GM18868 (cell line): ENCODE data around the gene TRABD2B.

ENCODE experiments used
- ATAC-seq: cut with Tn5 transposase; IDR thresholded peaks from one replicate; pipeline ENCODE4 v1.9.1; 2021; ENCODE audit warnings: mild to moderate bottlenecking, moderate library complexity; ENCODE audit not compliant: unreplicated experiment

Gene TRABD2B

DNA sequence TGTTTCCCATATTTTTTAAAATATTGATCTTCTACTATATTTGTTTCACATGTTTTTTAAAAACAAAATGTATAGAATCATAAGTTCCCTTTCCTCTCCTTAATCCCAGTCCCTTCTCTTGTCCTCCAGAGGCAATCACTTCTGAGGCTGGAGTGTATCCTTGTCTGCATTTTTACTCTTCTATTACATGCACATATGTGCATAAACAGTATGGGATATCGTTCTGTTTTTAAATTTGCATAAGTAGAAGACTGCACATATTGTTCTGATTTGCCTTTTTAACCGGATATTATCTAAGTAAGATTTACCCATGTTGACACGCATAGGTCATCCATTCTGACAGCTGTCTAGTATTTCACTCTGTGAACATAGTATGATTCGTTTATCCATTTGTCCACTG is 142.0 kb downstream of the TRABD2B start:
- ATAC-seq: no peak

DNA sequence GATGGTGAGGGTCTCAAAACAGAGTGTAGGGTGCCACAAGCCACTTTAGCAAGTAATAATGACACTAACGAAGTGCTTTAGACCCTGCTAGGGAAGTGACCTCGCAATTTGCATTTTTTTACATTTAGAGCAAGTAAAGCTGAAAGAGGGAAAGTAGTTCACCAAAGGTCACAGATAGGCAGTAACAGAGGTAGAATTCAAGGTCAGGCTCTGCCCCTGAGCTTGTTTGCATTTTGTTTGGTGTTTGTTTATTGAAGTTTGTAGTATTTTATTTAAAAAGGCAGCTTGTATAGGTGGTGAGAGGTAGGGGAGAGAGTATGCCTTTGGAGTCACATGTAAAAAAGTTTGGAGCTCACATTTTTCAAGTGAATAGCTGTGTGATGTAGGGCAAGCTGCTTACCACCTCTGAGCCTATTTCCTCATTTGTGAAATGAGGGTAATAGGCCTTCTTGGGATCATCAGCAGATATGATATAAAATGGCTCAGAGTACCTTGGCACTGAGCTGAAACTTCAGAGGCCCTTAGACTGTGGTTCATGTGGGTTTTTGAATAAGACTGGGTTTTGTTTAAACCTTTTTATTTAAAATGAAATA is 142.5 kb downstream of the TRABD2B start:
- no peak for ATAC-seq

DNA sequence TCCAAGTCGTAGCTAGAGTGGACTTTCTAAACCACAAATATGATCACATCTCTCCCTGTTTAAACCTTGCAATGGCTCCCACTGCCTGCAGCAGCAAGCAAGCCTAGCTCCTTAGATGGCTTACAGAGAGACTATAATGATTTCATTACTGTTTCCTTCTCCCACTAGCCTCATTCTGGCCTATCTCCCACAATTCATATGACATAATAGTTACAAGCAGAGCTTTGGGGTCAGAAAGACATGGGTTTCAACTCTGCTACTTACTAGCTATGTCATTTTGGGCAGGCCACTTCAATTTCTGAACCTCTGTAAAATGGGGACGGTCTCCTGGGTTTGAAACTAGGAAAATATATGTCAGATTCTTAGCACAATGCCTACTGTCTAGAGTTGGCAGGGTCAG is 143.3 kb downstream of the TRABD2B start:
- ATAC-seq: no peak

DNA sequence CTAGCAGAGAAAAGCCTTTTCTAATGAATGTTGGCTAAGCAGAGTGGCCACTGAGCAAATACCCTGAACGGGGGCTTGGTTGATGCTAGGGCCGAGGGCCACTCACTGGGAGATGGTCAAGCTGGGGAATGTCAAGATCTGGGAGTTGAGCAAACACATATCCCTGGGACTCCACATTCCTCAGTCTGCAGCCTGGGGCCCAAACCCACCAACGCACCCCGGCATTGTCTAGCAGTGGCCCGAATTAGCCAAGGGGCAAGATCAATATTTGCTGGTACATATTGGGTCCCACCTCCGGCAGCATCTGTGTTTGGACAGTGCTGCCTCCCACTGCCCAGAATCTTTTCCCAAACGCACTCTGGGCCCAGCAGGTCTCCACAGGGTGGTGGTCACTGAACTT is 144.1 kb downstream of the TRABD2B start:
- ATAC-seq: no peak

DNA sequence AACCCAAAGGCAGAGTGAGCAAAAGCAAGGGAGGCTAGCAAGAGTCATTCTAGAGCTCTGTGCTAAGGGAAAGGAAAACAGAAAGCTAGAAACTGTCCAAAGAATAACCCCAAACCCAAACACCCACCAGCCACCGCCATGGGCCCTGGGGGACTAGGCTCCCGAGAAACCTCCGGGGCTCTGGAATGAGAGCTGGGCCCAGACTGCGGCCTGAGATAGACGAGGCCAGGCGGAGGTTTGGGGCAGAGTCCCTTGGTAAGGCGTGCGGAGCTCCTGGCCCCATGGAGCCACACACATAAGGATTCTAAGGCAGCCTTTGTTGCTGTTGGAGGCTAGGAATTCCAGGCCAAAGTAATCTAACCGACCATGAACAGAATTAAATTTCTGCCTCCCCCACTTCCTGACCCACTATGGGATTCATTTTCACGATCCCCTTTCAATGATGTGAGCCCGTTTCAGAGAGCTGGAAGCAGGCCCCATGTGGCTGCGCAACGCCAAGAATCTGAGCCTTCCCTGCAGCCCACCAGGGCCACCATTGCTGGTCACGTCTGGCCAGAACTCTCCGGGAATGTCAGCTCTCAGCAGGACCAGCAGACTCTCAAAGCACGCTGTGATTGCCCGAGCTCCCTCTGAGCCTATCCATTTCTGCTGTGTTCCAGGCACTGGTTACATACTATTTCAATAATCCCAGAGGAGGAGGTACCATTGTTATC is 145.0 kb downstream of the TRABD2B start:
- ATAC-seq: no peak

DNA sequence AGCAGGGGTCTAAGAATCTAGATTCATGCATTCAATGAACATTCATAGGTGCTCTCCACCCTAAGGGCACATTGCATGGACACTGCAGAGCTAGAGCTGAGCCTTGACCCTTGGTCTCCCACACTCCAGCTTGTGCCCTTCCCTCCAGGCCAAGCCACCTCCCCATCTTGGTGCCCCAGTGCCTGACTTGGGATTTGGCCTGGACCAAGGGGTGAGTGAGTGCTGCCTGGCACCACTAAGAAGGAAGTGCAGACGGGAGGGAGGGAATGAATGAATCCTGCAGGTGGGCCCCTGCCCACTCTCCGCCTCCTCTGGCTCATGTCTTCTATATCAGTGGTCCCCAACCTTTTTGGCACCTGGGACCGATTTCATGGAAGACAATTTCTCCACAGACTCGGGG is 146.7 kb downstream of the TRABD2B start:
- no peak for ATAC-seq

DNA sequence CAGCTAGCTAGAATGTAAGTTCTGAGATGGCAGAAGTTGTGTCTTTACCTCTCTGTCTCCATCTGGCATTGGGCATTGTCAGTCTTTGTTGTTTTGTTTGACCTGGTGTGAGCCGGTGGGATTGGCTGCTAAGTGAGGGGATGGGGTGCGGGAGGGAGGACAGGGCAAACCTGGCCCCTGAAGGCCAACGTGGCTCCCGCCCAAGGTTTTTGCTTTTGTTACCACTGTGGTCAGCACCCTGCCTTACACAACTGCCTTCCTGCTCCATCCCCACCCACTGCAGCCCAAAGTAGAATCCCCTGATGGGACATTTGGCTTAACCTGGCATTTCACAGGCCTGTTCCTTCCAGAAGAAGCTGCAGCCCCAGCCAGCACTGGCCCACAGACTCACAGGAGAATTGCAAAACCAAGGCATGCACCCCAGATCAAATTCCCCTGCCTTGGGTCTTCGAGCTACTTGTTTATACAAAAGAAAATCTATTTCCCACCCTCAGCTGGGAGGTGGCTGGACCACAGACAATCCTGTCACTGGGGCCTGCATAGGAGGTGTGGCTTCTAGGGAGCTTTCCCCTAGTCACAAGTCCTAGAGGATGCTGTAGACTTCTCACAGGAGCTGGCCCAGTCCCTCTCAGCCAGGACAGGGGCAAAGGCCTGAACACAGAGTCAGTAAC is 147.5 kb downstream of the TRABD2B start:
- no peak for ATAC-seq

DNA sequence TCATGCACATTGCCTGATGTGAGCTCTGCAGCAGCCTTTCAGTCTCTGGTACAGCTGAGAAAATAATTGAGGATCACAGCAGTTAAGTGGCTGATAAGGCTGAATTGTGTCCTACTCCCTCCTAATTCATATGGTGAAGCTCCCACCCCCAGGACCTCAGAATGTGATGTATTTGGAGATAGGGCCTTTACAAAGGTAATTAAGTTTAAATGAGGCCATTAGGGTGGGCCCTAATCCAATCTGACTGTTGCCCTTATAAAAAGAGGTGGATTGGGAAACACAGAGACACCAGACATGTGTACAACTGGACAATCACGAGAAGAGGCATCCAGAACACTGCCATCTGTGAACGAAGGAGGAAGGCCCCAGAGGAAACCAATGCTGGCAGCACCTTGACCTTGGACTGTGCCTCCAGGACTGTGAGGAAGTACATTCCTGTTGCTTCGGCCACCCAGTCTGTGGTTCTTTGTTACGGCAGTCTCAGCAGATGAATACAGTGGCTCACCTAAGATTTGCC is 148.1 kb downstream of the TRABD2B start:
- no peak for ATAC-seq

DNA sequence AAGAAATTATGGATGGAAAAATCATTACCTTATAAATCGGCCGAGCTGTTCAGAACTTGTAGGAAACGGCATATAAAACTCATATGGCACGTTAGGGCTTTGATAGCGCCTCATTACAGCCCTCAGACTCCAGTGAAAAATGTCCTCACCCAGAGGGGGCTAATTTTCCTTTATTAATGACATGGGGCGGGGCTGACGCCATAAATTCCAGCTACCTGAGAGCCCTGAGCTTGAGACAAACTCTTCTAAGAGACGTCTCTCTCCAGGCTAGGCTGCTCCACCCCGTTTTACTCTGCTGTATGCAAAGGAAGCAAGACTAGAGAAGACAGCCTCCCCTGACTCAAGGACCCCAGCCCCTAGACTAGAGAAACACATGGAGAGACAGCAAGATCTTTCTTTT is 149.4 kb downstream of the TRABD2B start:
- no peak for ATAC-seq

DNA sequence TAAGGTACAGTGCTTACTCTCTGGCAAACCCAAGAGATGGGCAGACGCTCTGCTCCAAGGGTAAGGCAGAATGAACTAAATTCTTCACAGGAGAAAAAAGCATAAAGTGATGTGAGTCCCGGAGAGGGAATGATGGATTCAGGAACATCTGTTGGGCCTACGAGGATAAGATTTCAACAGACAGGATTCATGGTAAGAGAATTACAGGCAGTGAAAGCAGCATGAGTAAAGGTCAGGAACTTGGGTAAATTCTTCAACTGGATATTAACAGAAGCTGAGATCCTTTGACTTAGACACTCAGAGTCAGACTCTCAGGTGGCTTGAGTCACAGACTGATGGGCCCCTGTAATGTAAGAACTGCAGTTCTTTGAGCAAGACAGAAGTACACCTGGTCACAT is 152.6 kb downstream of the TRABD2B start:
- no peak for ATAC-seq

DNA sequence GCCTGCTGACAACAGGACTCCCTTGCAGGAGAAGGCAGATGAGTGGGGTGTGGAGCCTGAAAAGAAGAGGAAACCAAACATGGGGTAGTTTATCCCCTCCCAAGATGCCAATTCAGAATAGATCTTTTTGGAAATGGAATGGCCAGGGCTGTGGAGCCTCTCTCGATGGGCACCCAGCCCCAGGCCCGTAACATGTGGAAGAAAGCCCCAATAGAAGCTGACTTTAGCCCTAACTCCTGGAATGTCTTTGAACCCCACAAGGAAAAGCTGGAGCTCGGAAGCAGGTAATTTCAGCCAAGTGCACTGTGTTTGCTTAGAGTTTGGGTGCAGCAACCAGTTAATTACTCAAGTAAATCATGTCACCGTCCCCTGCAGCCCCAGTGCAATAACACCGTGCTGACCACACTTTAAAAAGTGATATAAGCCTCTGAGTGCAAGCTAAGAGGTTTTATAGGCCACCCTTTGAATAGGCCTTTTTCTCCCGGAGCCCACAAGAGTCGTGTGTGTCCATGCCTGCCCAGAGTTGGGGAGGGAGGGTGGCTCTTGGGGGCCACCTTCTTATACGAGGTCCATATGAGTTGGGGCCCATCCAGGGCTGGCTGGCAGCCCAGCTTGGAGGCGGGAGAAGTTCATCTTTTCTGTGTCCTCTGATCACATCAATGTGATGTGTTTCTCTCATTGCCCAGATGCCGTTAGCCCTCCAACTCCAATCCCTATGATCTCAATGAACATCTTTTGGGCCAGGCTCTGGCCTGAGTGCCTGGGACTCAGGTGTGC is 153.2 kb downstream of the TRABD2B start:
- no peak for ATAC-seq

DNA sequence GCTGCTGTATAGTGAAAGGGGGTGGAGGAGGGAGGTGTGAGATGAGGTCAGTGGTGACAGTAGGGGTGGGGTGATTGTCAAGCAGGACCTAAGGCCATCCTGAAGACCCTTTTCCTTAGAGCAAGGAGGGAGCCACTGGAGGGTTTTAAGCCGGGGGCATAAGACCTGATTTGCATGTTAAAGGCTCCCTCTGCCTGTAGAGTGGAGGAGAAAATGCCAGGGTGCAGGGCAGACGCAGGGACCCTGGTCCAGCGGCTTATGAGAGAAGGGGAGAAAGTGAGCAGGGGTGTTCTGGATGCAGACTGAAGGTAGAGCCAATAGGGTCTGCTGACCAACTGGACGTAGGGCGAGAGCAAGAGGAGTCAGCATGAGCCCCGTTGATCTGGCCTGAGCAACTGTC is 154.1 kb downstream of the TRABD2B start:
- ATAC-seq: no peak

DNA sequence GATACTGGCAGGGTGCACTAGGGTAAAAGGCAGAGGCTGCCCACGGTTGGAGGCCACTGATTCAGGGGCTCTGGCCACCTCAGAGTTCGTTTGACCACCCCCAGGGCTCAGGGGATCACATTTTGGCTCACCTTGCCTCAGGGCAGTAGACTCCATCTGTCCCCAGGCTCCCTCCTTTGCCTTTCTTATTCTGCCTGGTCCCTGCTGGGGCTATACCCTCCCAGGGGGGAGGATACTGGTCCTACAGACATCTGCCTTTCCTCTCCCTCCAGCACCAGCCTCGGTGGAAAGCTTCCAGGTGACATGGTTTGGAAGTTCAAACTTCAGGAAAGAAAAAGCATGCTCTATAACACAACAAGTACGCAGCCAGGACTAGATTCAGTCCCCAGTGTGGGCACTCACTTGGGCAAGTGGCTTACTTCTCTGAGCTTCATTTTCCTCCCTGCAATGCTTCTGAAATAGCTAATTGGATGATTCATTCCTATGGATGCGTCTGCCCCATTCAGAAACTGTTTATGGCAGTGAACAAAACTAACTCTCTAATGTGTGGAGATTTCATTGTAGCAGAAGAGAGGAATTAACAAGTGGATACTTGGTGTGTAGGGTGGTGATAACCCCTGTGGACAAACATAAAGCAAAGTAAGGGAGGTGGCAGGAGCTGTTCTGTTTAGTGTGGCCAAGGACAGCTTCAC is 154.8 kb downstream of the TRABD2B start:
- no peak for ATAC-seq

DNA sequence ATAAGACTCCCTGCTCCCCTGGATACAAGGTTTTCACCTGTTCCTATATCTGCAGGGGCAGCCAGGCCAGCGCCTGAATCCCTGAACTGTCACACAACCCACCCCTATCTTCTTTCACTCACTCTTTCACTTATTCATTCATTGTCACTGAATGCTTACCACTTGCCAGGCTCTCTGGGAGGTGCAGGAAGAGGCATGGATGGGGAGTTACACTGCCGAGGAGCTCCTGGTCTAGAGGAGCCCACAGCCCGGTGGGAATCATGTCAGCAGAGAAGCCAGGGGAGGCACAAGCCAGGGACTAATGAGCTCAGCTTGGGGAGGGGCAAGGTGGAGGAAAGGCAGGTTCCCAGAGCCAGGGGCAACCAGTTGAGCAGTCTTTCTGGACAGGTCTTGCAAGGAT is 155.8 kb downstream of the TRABD2B start:
- no peak for ATAC-seq

DNA sequence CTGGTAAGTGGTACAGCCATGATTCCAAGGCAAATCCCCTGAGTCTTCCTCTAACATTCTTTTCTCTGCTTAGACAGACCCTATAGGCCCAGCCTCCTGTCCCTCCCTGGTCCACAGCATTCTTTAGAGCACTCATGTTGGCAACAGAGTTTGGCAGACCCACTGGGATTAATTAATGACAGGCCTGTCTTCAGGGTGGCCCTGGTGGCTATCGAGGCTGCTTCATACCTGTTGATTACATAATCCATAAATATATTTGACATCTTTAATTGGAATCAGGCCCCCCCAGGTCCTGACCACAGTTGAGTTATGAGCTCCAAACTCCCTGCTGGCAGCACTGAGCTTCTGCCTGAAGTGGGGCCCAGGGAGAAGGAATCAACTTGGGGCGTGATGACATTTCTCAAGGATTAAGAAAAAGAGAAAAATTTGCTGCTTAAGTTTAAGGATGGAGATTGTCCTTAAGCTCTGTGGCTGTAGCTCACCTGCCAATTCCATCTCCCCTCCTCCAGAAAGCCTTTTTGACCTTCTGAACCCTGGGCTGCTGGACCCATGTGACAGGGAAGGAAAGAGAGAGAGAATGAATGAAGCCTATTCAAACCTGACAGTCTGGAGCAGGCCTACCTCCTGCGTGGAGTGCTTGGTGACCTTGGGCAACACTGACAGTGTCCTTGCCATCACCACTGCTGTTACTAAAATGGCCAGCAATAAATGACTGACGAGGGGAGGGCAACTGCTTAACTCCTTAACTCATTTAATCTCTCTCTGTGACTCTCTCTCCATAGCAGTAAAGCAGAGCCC is 156.6 kb downstream of the TRABD2B start:
- ATAC-seq: no peak

DNA sequence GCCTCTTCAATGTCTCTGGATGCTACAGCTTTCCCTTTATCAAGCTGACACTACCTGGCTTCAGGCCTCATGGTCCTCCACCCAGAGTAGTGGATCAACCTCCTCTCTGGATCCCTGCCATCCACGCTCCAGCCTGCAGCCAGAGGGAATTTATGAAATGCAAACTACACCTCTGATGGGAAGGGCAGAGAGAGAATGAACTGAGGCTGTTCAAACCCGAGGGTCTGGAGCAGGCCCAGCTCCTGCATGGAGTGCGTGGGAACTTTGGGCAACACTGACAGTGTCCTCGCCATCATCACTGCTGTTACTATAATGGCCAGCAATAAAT is 157.8 kb downstream of the TRABD2B start:
- no peak for ATAC-seq

DNA sequence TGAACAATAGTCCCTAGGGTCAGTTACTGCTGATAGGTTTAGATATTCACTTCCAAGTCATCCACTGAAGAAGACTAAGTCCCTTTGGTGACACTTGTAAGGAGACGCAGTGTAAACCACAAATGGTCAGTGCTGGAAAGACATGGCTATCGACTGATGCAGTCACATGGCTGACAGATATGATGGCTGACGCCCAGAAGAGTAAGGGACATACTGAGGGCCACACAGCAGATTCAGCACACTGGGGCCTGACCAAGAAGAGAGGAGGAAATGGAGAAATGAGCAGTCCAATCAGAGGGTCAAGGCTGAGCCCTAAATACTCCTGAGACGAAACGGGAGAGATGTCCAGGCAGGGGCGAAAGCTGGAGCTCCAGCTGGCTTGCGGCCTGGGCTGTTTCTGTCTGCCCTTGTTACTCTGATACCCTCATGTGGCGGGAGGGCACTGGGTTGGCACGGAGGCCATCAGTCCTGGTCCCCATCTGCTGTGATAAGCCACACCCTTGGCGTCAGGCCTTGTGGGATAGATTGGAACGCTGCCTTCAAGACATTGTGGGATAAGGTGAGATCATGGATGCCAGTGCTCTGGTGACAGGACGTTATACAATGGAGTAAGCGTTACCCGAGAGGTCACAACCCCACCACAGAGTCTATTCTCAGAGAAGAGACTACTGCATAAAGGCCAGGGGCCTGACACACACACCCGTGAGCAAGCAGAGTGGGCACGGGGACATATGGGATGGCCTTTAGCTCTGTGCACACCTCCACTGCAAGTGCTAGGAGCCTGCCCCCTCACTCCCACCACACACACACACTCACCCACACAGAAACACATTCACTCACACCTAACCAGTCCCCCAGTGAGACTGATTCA is 158.4 kb downstream of the TRABD2B start:
- no peak for ATAC-seq

DNA sequence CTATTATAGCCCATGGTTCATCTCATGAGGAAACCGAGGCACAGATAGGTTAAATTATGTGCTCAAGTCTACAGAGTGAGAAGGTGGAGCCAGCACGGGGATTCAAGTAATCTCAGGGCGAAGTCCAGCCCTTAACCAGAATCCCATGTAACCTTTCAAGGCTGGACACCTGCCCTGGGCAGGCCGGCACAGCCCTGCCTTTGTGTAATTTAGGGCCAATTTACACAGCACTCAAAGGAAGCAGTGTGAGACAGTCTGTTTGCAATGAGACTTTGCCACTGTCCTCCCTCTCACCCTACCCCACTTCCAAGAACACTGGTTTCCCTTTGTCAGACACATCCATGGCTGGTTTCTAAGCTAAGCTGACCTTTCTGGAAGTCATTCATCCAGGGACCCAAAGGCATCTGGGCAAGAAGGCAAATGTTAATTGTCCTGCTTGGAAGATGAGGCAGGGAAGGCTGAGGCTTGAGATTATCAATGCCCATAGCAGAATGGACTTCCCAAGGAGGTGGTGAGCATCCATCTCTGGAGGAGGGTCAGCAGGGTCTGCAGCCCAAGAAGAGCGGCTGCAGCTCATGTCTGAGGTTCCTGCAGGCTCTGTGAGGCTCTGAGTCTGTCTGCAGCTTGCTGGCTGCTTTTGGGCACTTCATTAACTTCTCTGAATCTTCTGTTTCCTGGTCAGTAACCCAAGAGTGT is 159.2 kb downstream of the TRABD2B start:
- no peak for ATAC-seq
